Mucosa of gallbladder (tissue), 1 donor: Measurements from ENCODE around the gene SYNE3. TPM values are rescaled to one million over a fixed set of nuclear protein-coding genes. Genes with fewer than 3 reads are reported as not detected.

Experiments used
- DNase-seq: peaks from one replicate; pipeline ENCODE4 v3.0.0-alpha.2; 2020; ENCODE audit warnings: low spot score
- total RNA-seq: library from RNA; stranded (reverse); gene quantifications from one replicate; pipeline ENCODE4 v1.2.1, GENCODE V29; 2021
- donor health status: DM: no; HTN: no; CAD: no.

Gene SYNE3
- total RNA-seq = 9.5 TPM

GRCh38 chr14:95516554-95517181 is at the start of gene SYNE3:
Gene SYNE3, minus strand, starts transcription at chr14:95516650. Its CDS starts 40,829 bp downstream, at chr14:95475821.
- no peak for DNase-seq

GRCh38 chr14:95564060-95564459 is 47.6 kb upstream of the SYNE3 start:
- DNase-seq = no peak

GRCh38 chr14:95562892-95563685 is 46.6 kb upstream of the SYNE3 start:
- peak; percentile 60 for DNase-seq

GRCh38 chr14:95561001-95561412 is 44.6 kb upstream of the SYNE3 start:
- peak; percentile 85 for DNase-seq

- DNase-seq = no peak
These were observed 42.8 kb upstream of the SYNE3 start for GRCh38 chr14:95559203-95559602.

- no peak for DNase-seq
These were observed 41.4 kb upstream of the SYNE3 start for GRCh38 chr14:95557832-95558231.

- DNase-seq = no peak
These were observed 40.8 kb upstream of the SYNE3 start for GRCh38 chr14:95557291-95557690.

- DNase-seq = no peak
These were observed 38.6 kb upstream of the SYNE3 start for GRCh38 chr14:95555053-95555452.

- DNase-seq = no peak
These were observed 36.7 kb upstream of the SYNE3 start for GRCh38 chr14:95553141-95553540.

GRCh38 chr14:95551435-95551834 is 35.0 kb upstream of the SYNE3 start:
- no peak for DNase-seq

- DNase-seq = no peak
These were observed 33.5 kb upstream of the SYNE3 start for GRCh38 chr14:95549656-95550585.

- DNase-seq = no peak
These were observed 32.0 kb upstream of the SYNE3 start for GRCh38 chr14:95548328-95548929.

- no peak for DNase-seq
These were observed 31.3 kb upstream of the SYNE3 start for GRCh38 chr14:95547626-95548327.

GRCh38 chr14:95547272-95547625 is 30.8 kb upstream of the SYNE3 start:
- no peak for DNase-seq

- no peak for DNase-seq
These were observed 29.2 kb upstream of the SYNE3 start for GRCh38 chr14:95545515-95546168.

GRCh38 chr14:95544588-95544987 is 28.1 kb upstream of the SYNE3 start:
- no peak for DNase-seq

GRCh38 chr14:95543021-95543420 is 26.6 kb upstream of the SYNE3 start:
- DNase-seq = no peak

GRCh38 chr14:95541932-95542930 is 25.8 kb upstream of the SYNE3 start:
- no peak for DNase-seq

- no peak for DNase-seq
These were observed 24.9 kb upstream of the SYNE3 start for GRCh38 chr14:95541346-95541745.
